ENCODE data around the gene LDLRAD2. TPM values are rescaled to one million over a fixed set of nuclear protein-coding genes. Genes with fewer than 3 reads are reported as not detected.

Gene LDLRAD2
- total and polyA plus RNA-seq, 2 of the 8 experiments (the other 6 are each of a cell fraction or from before 2014, with no cell fraction given): 0.48 to 0.74 TPM

GRCh38 chr1:21773585-21773984 lies 38.5 kb upstream of the LDLRAD2 start:
- Histone ChIP-seq H4K91ac (replicated peaks; ENCODE audit: insufficient read length, low read length) (no peak overlapping the region), H3K14ac (ENCODE audit: insufficient read length) (no peak overlapping the region), H2BK120ac (replicated peaks; ENCODE audit: low read depth, low read length) (no peak overlapping the region), H3K27ac (ENCODE audit: low read depth, low read length) (no peak overlapping the region), H4K20me1 (replicated peaks in 1 of 2; ENCODE audit: control insufficient read depth in 1 of 2, insufficient read depth in 2 of 2, low read length in 2 of 2) (peaks cover 3 to 9% of the 10 kb centered on the region in 2 experiments), H2BK20ac (ENCODE audit: low read length) (no peak overlapping the region), H3K36me3 (ENCODE audit: control insufficient read depth in 2 of 4, insufficient read depth in 4 of 4, low read length in 3 of 4) (no peaks in the 10 kb centered on the region), H3K79me2 (ENCODE audit: control insufficient read depth in 1 of 2, insufficient read depth in 2 of 2, low read length in 2 of 2) (peaks cover 41 to 96% of the 10 kb centered on the region in 2 experiments), H3K4me3 (ENCODE audit: extremely low read depth in 1 of 4, insufficient read depth in 2 of 4, low read depth in 3 of 4, low read length in 4 of 4) (no peak overlapping the region), H2BK15ac (ENCODE audit: low read length) (no peak overlapping the region), H2AFZ (ENCODE audit: low read length) (no peak overlapping the region), H4K8ac (ENCODE audit: extremely low read depth, insufficient read depth, low read length) (no peak overlapping the region), H3K4me2 (ENCODE audit: insufficient read depth in 1 of 2, low read depth in 2 of 2, low read length in 2 of 2) (no peak overlapping the region), H3K23me2 (ENCODE audit: low read depth, low read length) (no peaks in the 10 kb centered on the region), H3K23ac (ENCODE audit: insufficient read length) (no peak overlapping the region), H3K27me3 (replicated peaks in 1 of 4; ENCODE audit: control insufficient read depth in 3 of 4, extremely low read depth in 1 of 4, insufficient read depth in 3 of 4, low read length in 3 of 4) (no peaks in the 10 kb centered on the region), H3K18ac (ENCODE audit: extremely low read depth, low read length) (no peak overlapping the region), H3K4me1 (replicated peaks in 1 of 4; ENCODE audit: control insufficient read depth in 3 of 4, insufficient read depth in 4 of 4, low read length in 3 of 4) (no peaks in the 10 kb centered on the region), H3K79me1 (ENCODE audit: low read depth, low read length) (peaks cover 4% of the 10 kb centered on the region; the same call in 1 of the 2 replicates), H2BK5ac (ENCODE audit: low read depth, low read length) (no peak overlapping the region), H2BK12ac (ENCODE audit: low read depth, low read length) (no peak overlapping the region), H3K9me3 (ENCODE audit: insufficient read depth in 2 of 2, low read depth in 1 of 2, low read length in 1 of 2) (0 out of 4 replicates have a peak, but pooled peaks cover 0 to 2% of the 10 kb centered on the region in 2 experiments), H3K4ac (replicated peaks; ENCODE audit: insufficient read length, low read depth, low read length) (no peak overlapping the region), H3K9ac (replicated peaks in 1 of 4; ENCODE audit: extremely low read depth in 1 of 4, low read depth in 3 of 4, low read length in 3 of 4) (no peak overlapping the region), H2AK5ac (ENCODE audit: low read depth, low read length) (no peak overlapping the region), H4K5ac (ENCODE audit: insufficient read length, low read depth, low read length) (no peak overlapping the region), H3K56ac (replicated peaks; ENCODE audit: insufficient read length, low read depth, low read length) (no peak overlapping the region)
- FAIRE-seq (no peak), DNase-seq (ENCODE audit: low read depth in 1 of 2, low spot score in 2 of 2) (no peak)
- POLR2A ChIA-PET (ENCODE audit: partially characterized antibody): interaction anchor here (0.6 to 1.7 kb wide), 3 partner anchors 9 to 26 kb away, joined by 3 to 6 read pairs (median 3); partner anchors contain the start of gene USP48
- CTCF ChIA-PET (ENCODE audit: partially characterized antibody): interaction anchor here (0.7 to 1.3 kb wide), 2 partner anchors 8 to 138 kb away, joined by 3 to 5 read pairs; no protein-coding TSS in a partner anchor
- WGBS, 2 experiments (ENCODE audit: extremely low coverage in 1 of 2, insufficient coverage in 1 of 2, insufficient read length in 1 of 2, insufficient replicate concordance in 2 of 2, low coverage in 1 of 2, low lambda C conversion rate in 2 of 2, missing lambda C conversion rate in 1 of 2): 94% methylated on average over 3 of the region's 3 CpGs; no CpG with 5 or more reads in 1 of the 2 experiments
- no peak for TF ChIP-seq POLR2AphosphoS5 (IDR thresholded peaks at IDR 0.05; ENCODE audit: low read depth, low read length)
- TF ChIP-seq CBX5 (IDR thresholded peaks at IDR 0.05; ENCODE audit: low read depth, low read length): no peak
- TF ChIP-seq KDM1A (IDR thresholded peaks at IDR 0.05; ENCODE audit: borderline replicate concordance, low read length): no peak

All from H1 (cell line).